ENCODE data around the gene LPAR1.

Gene LPAR1

DNA sequence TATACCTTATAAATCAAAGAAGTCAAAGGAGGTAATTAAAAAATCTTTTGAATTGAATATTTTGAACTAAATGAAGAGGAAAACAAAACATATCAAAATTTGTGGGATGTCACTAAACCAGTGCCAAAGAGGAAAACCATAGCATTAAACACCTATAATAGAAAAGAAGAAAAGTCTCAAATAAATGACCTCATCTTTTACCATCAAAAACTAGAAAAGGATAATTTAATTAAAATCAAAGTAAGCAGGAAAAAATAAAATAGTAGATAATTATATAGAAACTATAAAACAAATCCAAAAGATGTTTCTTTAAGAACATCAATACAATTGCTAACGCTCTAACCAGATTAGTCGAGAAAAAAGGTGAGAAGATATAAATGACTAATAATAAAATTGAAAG lies 47.8 kb downstream of the LPAR1 start:
- no peak overlapping the region for H2BK12ac ChIP-seq (ENCODE audit: low read length in 2 of 2)
- H3K36me3 ChIP-seq (ENCODE audit: control insufficient read depth in 1 of 2, insufficient read depth in 2 of 2, low read depth in 1 of 2, low read length in 2 of 2): peaks cover 0 to 19% of the 10 kb centered on the region in 2 experiments
- no peaks in the 10 kb centered on the region for H3K4me1 ChIP-seq (ENCODE audit: control insufficient read depth, insufficient read depth, low read depth, low read length)
- H2BK5ac ChIP-seq (ENCODE audit: low read depth, low read length, poor library complexity, severe bottlenecking): no peak overlapping the region
- H2BK120ac ChIP-seq (ENCODE audit: low read depth, low read length): no peak overlapping the region
- H3K23ac ChIP-seq (ENCODE audit: low read length in 2 of 2): no peak overlapping the region
- no peak overlapping the region for H2BK15ac ChIP-seq (ENCODE audit: low read depth, poor library complexity, severe bottlenecking)
- no peak overlapping the region for H4K8ac ChIP-seq (ENCODE audit: low read length)
- no peak overlapping the region for H3K18ac ChIP-seq (ENCODE audit: low read depth in 1 of 2, low read length in 2 of 2)
- H2AFZ ChIP-seq (ENCODE audit: low read depth, low read length): no peak overlapping the region
- no peak overlapping the region for H3K14ac ChIP-seq (ENCODE audit: low read length in 2 of 2)
- H3K4me3 ChIP-seq (ENCODE audit: insufficient read depth in 1 of 2, low read depth in 1 of 2, low read length in 2 of 2): no peak overlapping the region
- H3K9me3 ChIP-seq (ENCODE audit: control insufficient read depth, low read length): peaks cover 10% of the 10 kb centered on the region
- no peak overlapping the region for H3K27ac ChIP-seq (ENCODE audit: low read length, poor library complexity, severe bottlenecking)
- H3K79me1 ChIP-seq (replicated peaks; ENCODE audit: low read length, poor library complexity, severe bottlenecking): peaks cover 6% of the 10 kb centered on the region
- no peak overlapping the region for H3K9ac ChIP-seq (ENCODE audit: low read length)
- H3K27me3 ChIP-seq (ENCODE audit: control insufficient read depth in 1 of 2, insufficient read depth in 1 of 2, low read length in 2 of 2): no peaks in the 10 kb centered on the region
- no peak overlapping the region for H4K91ac ChIP-seq (ENCODE audit: low read length)
- DNase-seq: no peak
- no peak overlapping the region for H3K4ac ChIP-seq (ENCODE audit: low read depth in 1 of 2, low read length in 2 of 2)
- H3K4me2 ChIP-seq (ENCODE audit: low read length, poor library complexity, severe bottlenecking): no peak overlapping the region
- no peak overlapping the region for H2AK5ac ChIP-seq (ENCODE audit: low read length, severe bottlenecking)
- WGBS: no CpG with 5 or more reads among the region's 2 CpGs

GRCh38 chr9:110986529-110986928 lies 51.7 kb downstream of the LPAR1 start:
- no peak overlapping the region for H3K18ac ChIP-seq (ENCODE audit: low read depth in 1 of 2, low read length in 2 of 2)

GRCh38 chr9:110984890-110985437 lies 53.3 kb downstream of the LPAR1 start:
- H3K4me1 ChIP-seq (ENCODE audit: control insufficient read depth, insufficient read depth, low read depth, low read length): no peaks in the 10 kb centered on the region
- H4K8ac ChIP-seq (ENCODE audit: low read length): no peak overlapping the region
- no peak overlapping the region for H3K4me3 ChIP-seq (ENCODE audit: insufficient read depth in 1 of 2, low read depth in 1 of 2, low read length in 2 of 2)
- no peak overlapping the region for H3K4ac ChIP-seq (ENCODE audit: low read depth in 1 of 2, low read length in 2 of 2)
- H3K79me1 ChIP-seq (replicated peaks; ENCODE audit: low read length, poor library complexity, severe bottlenecking): peaks cover 7% of the 10 kb centered on the region
- H2AK5ac ChIP-seq (ENCODE audit: low read length, severe bottlenecking): no peak overlapping the region
- H2AFZ ChIP-seq (ENCODE audit: low read depth, low read length): no peak overlapping the region
- H4K91ac ChIP-seq (ENCODE audit: low read length): no peak overlapping the region
- no peak overlapping the region for H2BK5ac ChIP-seq (ENCODE audit: low read depth, low read length, poor library complexity, severe bottlenecking)
- no peak overlapping the region for H3K14ac ChIP-seq (ENCODE audit: low read length in 2 of 2)
- peaks cover 10% of the 10 kb centered on the region for H3K9me3 ChIP-seq (ENCODE audit: control insufficient read depth, low read length)
- H2BK15ac ChIP-seq (ENCODE audit: low read depth, poor library complexity, severe bottlenecking): no peak overlapping the region
- H3K27me3 ChIP-seq (ENCODE audit: control insufficient read depth in 1 of 2, insufficient read depth in 1 of 2, low read length in 2 of 2): no peaks in the 10 kb centered on the region
- no peak overlapping the region for H2BK120ac ChIP-seq (ENCODE audit: low read depth, low read length)
- no peak overlapping the region for H3K9ac ChIP-seq (ENCODE audit: low read length)
- no peak overlapping the region for H3K4me2 ChIP-seq (ENCODE audit: low read length, poor library complexity, severe bottlenecking)
- H2BK12ac ChIP-seq (ENCODE audit: low read length in 2 of 2): no peak overlapping the region
- DNase-seq: no peak
- H3K27ac ChIP-seq (ENCODE audit: low read length, poor library complexity, severe bottlenecking): no peak overlapping the region
- H3K23ac ChIP-seq (ENCODE audit: low read length in 2 of 2): no peak overlapping the region
- H3K18ac ChIP-seq (ENCODE audit: low read depth in 1 of 2, low read length in 2 of 2): peak overlapping the region in 1 of 2 experiments; percentile 40
- H3K36me3 ChIP-seq (ENCODE audit: control insufficient read depth in 1 of 2, insufficient read depth in 2 of 2, low read depth in 1 of 2, low read length in 2 of 2): peaks cover 0 to 27% of the 10 kb centered on the region in 2 experiments
- 96% methylated on average over 1 of the region's 2 CpGs for WGBS

More at GRCh38 chr9:110986529-110986928, 51.7 kb downstream of the LPAR1 start:
- no peak overlapping the region for H2AK5ac ChIP-seq (ENCODE audit: low read length, severe bottlenecking)
- H4K91ac ChIP-seq (ENCODE audit: low read length): no peak overlapping the region
- no peak overlapping the region for H2BK15ac ChIP-seq (ENCODE audit: low read depth, poor library complexity, severe bottlenecking)
- 100% methylated on average over 1 of the region's 1 CpG for WGBS
- no peak overlapping the region for H2AFZ ChIP-seq (ENCODE audit: low read depth, low read length)
- peaks cover 0 to 31% of the 10 kb centered on the region in 2 experiments for H3K36me3 ChIP-seq (ENCODE audit: control insufficient read depth in 1 of 2, insufficient read depth in 2 of 2, low read depth in 1 of 2, low read length in 2 of 2)
- H3K4me1 ChIP-seq (ENCODE audit: control insufficient read depth, insufficient read depth, low read depth, low read length): no peaks in the 10 kb centered on the region
- H3K27ac ChIP-seq (ENCODE audit: low read length, poor library complexity, severe bottlenecking): no peak overlapping the region
- no peak for DNase-seq
- H3K4me2 ChIP-seq (ENCODE audit: low read length, poor library complexity, severe bottlenecking): no peak overlapping the region
- H3K4me3 ChIP-seq (ENCODE audit: insufficient read depth in 1 of 2, low read depth in 1 of 2, low read length in 2 of 2): no peak overlapping the region
- peaks cover 6% of the 10 kb centered on the region for H3K79me1 ChIP-seq (replicated peaks; ENCODE audit: low read length, poor library complexity, severe bottlenecking)
- H3K27me3 ChIP-seq (ENCODE audit: control insufficient read depth in 1 of 2, insufficient read depth in 1 of 2, low read length in 2 of 2): no peaks in the 10 kb centered on the region
- H3K9ac ChIP-seq (ENCODE audit: low read length): no peak overlapping the region
- no peak overlapping the region for H2BK120ac ChIP-seq (ENCODE audit: low read depth, low read length)
- H2BK5ac ChIP-seq (ENCODE audit: low read depth, low read length, poor library complexity, severe bottlenecking): no peak overlapping the region
- H3K14ac ChIP-seq (ENCODE audit: low read length in 2 of 2): no peak overlapping the region
- H3K4ac ChIP-seq (ENCODE audit: low read depth in 1 of 2, low read length in 2 of 2): no peak overlapping the region
- H3K9me3 ChIP-seq (ENCODE audit: control insufficient read depth, low read length): peaks cover 10% of the 10 kb centered on the region
- H3K23ac ChIP-seq (ENCODE audit: low read length in 2 of 2): no peak overlapping the region
- H4K8ac ChIP-seq (ENCODE audit: low read length): no peak overlapping the region
- H2BK12ac ChIP-seq (ENCODE audit: low read length in 2 of 2): no peak overlapping the region

GRCh38 chr9:110980261-110980660 lies 58.0 kb downstream of the LPAR1 start:
- no peaks in the 10 kb centered on the region for H3K9me3 ChIP-seq (ENCODE audit: control insufficient read depth, low read length)
- no peak overlapping the region for H2BK5ac ChIP-seq (ENCODE audit: low read depth, low read length, poor library complexity, severe bottlenecking)
- H3K4me2 ChIP-seq (ENCODE audit: low read length, poor library complexity, severe bottlenecking): no peak overlapping the region
- peaks cover 2% of the 10 kb centered on the region for H3K79me1 ChIP-seq (replicated peaks; ENCODE audit: low read length, poor library complexity, severe bottlenecking)
- H3K36me3 ChIP-seq (ENCODE audit: control insufficient read depth in 1 of 2, insufficient read depth in 2 of 2, low read depth in 1 of 2, low read length in 2 of 2): peaks cover 0 to 11% of the 10 kb centered on the region in 2 experiments
- peaks cover 3% of the 10 kb centered on the region for H3K4me1 ChIP-seq (ENCODE audit: control insufficient read depth, insufficient read depth, low read depth, low read length)
- H3K14ac ChIP-seq (ENCODE audit: low read length in 2 of 2): no peak overlapping the region
- H3K18ac ChIP-seq (ENCODE audit: low read depth in 1 of 2, low read length in 2 of 2): no peak overlapping the region
- H2AFZ ChIP-seq (ENCODE audit: low read depth, low read length): no peak overlapping the region
- H4K8ac ChIP-seq (ENCODE audit: low read length): peak overlapping the region; percentile 7
- no peak overlapping the region for H3K4ac ChIP-seq (ENCODE audit: low read depth in 1 of 2, low read length in 2 of 2)
- H2AK5ac ChIP-seq (ENCODE audit: low read length, severe bottlenecking): no peak overlapping the region
- no peak overlapping the region for H2BK15ac ChIP-seq (ENCODE audit: low read depth, poor library complexity, severe bottlenecking)
- no peak overlapping the region for H3K27ac ChIP-seq (ENCODE audit: low read length, poor library complexity, severe bottlenecking)
- no peak overlapping the region for H4K91ac ChIP-seq (ENCODE audit: low read length)
- no peak overlapping the region for H2BK12ac ChIP-seq (ENCODE audit: low read length in 2 of 2)
- WGBS: 13% methylated on average over 3 of the region's 3 CpGs
- no peaks in the 10 kb centered on the region for H3K27me3 ChIP-seq (ENCODE audit: control insufficient read depth in 1 of 2, insufficient read depth in 1 of 2, low read length in 2 of 2)
- no peak overlapping the region for H3K4me3 ChIP-seq (ENCODE audit: insufficient read depth in 1 of 2, low read depth in 1 of 2, low read length in 2 of 2)
- no peak overlapping the region for H3K9ac ChIP-seq (ENCODE audit: low read length)
- DNase-seq: peak; percentile 30
- no peak overlapping the region for H3K23ac ChIP-seq (ENCODE audit: low read length in 2 of 2)
- no peak overlapping the region for H2BK120ac ChIP-seq (ENCODE audit: low read depth, low read length)

All from mesenchymal stem cell (in vitro differentiated cells and primary cell).